Right lung (tissue), 10 donors: ENCODE results near the gene ZNF708. TPM values are rescaled to one million over a fixed set of nuclear protein-coding genes. Genes with fewer than 3 reads are reported as not detected.
"Not testable (repeated sequence)": the region's sequence is repeated elsewhere in the genome, so short reads cannot be mapped to it uniquely, and the experiment has no call there.

Experiments
- DNase-seq, 2 donors: peaks; one replicate each; pipeline ENCODE4 v3.0.0-alpha.2; 2013
- long read RNA-seq, 8 donors: transcript quantifications; one replicate each; lab custom pipeline, GENCODE V29; 2026
- polyA plus RNA-seq, 5 donors: library from polyadenylated mRNA; unstranded; fragments of 120-200 nt; gene quantifications; one replicate each; pipeline versions ENCODE4 v1.2.1 to v1.2.3, GENCODE V29; 2013; ENCODE audit warnings: inconsistent platforms in 1 of 5, low replicate concordance in 1 of 5; ENCODE audit not compliant: insufficient read length in 5 of 5, insufficient read depth in 1 of 5

Gene ZNF708
- 10 to 100 TPM; 13.6 to 28.8 (median 22.7) TPM for polyA plus RNA-seq
- long read RNA-seq, donor 1, full-length matches to known transcripts, result 8 of 20 reads
- long read RNA-seq, donor 1, partial matches to known transcripts, result 5 of 20 reads
- long read RNA-seq, donor 1, other reads (novel, unspliced or antisense), result 7 of 20 reads
- long read RNA-seq, donor 2, full-length matches to known transcripts, result 2 of 2 reads
- long read RNA-seq, donor 2, partial matches to known transcripts, result 0 of 2 reads
- long read RNA-seq, donor 2, other reads (novel, unspliced or antisense), result 0 of 2 reads
- long read RNA-seq, donor 3, full-length matches to known transcripts, result 2 of 115 reads
- long read RNA-seq, donor 3, partial matches to known transcripts, result 113 of 115 reads
- long read RNA-seq, donor 3, other reads (novel, unspliced or antisense), result 0 of 115 reads
- long read RNA-seq, donor 4, full-length matches to known transcripts, result 3 of 3 reads
- long read RNA-seq, donor 4, partial matches to known transcripts, result 0 of 3 reads
- long read RNA-seq, donor 4, other reads (novel, unspliced or antisense), result 0 of 3 reads
- long read RNA-seq, donor 5, full-length matches to known transcripts, result 9 of 53 reads
- long read RNA-seq, donor 5, partial matches to known transcripts, result 28 of 53 reads
- long read RNA-seq, donor 5, other reads (novel, unspliced or antisense), result 16 of 53 reads
- long read RNA-seq, donor 6, full-length matches to known transcripts, result 3 of 3 reads
- long read RNA-seq, donor 6, partial matches to known transcripts, result 0 of 3 reads
- long read RNA-seq, donor 6, other reads (novel, unspliced or antisense), result 0 of 3 reads
- long read RNA-seq, donor 7, full-length matches to known transcripts, result 4 of 12 reads
- long read RNA-seq, donor 7, partial matches to known transcripts, result 8 of 12 reads
- long read RNA-seq, donor 7, other reads (novel, unspliced or antisense), result 0 of 12 reads
- long read RNA-seq, donor 8, full-length matches to known transcripts, result 3 of 3 reads
- long read RNA-seq, donor 8, partial matches to known transcripts, result 0 of 3 reads
- long read RNA-seq, donor 8, other reads (novel, unspliced or antisense), result 0 of 3 reads

DNA sequence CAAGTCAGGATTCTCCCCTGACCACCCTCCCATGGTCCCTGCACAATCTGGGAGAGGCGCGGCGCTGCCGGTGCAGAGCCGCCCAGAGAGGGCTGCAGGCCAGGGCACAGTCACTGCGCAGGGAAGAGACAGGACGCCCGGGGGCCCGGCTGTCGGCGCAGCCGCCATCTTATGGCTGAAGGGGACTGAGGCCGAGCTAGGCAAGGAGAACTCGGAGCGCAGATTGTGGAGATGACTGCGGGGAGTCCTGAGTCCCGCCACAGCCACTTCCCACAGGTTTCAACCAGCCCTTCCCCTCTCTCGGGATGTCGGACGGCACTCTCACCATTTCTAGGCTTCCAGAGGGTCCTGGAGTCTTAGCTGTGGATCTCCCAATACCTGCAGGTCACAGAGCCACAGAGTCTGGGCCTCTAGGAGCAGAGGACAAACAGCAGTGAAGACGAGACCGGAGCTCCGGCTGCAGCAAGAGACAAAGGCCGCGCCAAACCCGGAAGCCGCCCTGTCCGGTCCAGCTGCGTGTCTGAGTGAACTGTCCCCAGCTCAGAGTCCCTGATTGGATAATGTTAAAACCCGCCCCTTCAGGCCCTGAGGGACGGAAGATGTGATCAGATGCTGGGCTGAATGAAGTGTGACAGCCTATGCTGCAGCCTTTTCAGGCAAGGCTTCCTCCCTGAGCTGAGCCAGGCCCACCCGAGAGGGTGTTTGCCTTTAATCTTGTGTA is at the start of gene ZNF708:
Gene ZNF708, minus strand, starts transcription at position 526 of the 721 bp plus-strand sequence. Its CDS starts 198 bp downstream, at position 328.
- DNase-seq, result peak; percentile 88 to 91

DNA sequence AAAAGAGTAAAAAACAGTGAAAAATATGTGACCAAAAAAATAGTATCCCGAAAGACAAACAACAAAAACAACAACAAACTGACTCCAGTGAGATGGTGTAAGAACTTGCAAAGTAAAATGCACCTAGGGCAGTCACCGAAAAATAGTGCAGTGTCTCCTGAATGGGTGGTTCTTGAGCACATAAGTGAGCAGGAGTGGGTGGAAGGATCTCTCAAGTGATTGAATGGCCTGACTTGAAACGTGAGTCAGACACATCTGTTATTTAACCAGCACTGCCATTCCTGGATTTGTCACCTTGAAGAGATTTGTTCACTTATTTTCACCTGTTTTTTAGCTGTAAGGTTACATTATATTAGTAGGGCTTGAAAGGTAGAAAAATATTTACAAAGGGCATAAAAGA is 33.1 kb upstream of the ZNF708 start:
- no peak for DNase-seq

DNA sequence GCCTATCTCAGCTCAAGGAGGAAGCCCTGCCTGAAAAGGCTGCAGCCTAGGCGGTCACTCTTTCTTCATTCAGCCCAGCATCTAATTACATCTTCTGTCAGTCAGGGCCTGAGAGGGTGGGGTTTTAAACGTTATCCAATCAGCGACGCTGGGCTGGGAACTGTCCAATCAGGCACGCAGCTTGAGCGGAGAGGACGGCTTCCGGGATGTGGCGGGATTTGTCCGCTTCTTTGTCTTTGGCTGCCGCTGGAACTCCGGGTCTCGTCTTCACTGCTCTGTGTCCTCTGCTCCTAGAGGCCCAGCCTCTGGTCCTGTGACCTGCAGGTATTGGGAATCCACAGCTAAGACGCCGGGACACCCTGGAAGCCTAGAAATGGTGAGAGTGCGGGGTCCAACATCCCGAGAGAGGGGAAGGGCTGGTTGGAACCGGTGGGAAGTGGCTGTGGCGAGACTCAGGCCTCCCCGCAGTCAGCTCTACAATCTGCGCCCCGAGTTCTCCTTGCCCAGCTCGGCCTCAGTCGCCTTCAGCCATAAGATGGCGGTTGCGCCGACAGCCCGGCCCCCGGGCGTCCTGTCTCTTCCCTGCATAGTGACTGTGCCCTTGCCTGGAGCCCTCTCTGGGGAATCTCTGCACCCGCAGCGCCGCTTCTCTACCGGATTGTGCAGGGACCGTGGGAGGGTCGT is 29.7 kb upstream of the ZNF708 start, which contains the start of gene ZNF738:
Gene ZNF738, plus strand, starts transcription at position 233 of the 684 bp plus-strand sequence. Its CDS starts 141 bp downstream, at position 374.
- DNase-seq, result peak; percentile 89 to 96

DNA sequence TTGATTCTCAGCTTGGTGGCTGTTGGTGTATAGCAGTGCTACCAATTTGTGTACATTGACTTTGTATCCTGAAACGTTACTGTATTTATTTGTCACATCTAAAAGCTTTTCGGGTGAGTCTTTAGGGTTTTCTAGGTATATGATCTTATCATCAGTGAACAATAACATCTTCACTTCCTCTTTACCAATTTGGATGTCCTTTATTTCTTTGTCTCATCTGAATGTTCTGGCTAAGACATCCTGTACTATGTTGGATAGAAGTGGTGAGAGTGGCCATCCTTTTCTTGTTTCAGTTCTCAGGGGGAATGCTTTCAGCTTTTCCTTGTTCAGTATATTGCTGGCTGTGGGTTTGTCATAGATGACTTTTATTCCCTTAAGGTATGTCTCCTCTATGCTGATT is 23.6 kb upstream of the ZNF708 start:
- DNase-seq, result no peak

DNA sequence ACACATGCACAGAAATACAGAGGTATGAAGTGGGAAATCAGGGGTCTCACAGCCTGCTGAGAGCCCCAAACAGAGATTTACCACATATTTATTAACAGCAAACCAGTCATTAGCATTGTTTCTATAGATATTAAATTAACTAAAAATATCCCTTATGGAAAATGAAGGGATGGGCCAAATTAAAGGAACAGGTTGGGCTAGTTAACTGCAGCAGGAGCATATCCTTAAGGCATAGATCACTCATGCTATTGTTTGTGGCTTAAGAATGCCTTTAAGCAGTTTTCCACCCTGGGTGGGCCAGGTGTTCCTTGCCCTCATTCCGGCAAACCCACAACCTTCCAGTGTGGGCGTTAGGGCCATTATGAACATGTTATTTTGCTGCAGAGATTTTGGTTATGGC is 15.6 kb upstream of the ZNF708 start:
- not testable (repeated sequence) for DNase-seq

DNA sequence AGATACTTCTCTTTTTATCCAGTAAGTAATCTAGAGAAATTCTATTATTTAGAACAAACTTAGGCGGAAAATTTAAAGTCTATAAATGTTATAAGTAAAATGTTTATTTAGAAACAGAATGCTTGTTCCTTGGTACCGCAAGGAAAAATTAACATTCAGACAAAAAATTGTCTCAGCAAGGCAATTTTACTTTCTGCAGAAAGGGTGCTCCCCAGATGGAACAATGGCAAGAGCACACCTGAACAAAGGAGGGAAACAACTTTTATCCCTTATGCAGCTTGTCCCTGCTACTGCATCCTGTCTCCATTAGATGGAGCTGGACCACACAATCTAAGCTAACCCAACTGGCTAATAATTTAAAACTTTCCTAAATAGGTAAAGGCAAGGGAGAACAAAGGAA is 6.5 kb upstream of the ZNF708 start:
- no peak for DNase-seq

DNA sequence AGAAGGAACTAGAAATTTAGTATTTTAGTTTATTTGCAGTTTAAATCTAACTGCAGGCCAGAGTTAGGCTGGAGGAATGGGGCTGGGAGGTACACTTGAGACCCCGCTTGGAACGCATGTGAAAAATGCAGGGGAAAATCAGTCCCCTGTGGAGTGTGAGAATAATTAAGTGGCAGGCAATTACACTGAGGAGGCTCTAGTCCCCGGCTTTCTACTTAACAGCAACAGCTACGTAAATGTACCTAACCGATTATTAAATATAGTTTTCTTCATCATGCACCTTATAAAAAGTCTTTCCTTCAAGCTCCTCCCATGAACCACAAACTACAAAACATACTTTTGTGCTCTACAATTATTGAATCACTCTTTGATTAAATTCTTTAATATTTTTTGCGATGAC is 804 bp downstream of the ZNF708 start:
- peak; percentile 1 to 7 for DNase-seq

DNA sequence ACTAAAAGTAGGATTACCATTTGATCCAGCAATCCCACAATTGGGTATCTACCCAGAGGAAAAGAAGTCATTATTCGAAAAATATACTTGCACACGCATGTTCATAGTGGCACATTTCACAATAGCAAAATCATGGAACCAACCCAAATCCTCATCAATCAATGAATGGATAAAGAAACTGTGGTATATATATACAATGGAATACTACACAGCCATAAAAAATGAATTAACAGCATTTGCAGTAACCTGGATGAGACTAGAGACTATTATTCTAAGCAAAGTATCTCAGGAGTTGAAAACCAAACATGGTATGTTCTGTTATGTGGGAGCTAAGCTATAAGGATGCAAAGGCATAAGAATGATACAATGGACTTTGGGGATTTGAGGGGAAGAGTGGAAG is 3.0 kb downstream of the ZNF708 start:
- DNase-seq, result no peak

DNA sequence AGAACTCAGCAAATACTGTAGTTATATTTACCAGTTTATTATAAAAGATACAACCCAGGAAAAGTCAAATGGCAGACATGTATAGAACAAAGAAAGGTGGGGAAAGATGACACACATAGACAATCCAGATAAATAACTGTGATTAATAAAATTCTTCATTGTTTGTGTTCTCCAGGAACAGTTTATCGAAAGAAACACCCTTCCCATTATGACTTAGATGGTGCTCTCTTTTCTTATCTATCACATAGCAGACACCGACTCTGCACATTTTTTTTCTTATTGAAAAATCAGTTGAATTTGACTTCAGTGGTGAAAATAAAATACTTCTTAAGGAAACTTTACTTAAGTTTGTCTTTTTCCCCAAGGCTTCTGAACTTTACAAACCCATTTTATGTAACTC is 6.2 kb downstream of the ZNF708 start:
- no peak for DNase-seq

DNA sequence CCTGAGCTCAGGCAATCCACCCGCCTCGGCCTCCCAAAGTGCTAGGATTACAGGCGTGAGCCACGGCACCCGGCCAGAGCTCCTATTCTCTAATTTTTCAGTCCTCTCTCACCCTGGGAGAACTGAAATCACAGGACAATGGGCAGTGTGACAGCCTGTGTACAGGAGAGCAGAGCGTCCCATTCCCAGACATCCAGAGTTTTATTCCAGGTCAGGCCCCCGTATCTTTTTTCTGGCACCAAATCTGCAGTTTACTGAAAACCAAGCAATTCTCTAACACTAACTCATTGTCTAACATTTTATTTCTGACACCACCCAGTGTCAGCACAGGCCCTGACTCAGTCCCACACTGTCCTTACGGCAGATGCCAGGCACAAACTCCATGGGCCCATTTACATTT is 6.7 kb downstream of the ZNF708 start:
- DNase-seq, result no peak

DNA sequence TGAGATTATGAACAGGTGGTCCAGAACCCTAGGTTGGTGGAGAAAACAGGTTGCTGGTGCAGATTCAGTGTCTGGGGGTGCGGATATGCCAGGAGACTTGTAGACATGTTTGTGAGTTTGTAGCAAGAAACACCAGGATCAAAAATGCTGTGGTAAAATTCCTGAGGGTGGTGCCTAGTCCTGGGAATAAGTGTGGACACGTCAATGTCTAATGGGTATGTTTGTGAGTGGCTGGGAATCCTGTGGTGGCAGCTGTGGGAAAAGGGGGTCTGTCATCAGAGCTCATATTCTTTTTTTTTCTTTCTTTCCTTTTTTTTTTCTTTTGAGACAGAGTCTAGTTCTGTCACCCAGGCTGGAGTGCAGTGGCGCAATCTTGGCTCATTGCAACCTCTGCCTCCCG is 7.2 kb downstream of the ZNF708 start:
- no peak for DNase-seq

DNA sequence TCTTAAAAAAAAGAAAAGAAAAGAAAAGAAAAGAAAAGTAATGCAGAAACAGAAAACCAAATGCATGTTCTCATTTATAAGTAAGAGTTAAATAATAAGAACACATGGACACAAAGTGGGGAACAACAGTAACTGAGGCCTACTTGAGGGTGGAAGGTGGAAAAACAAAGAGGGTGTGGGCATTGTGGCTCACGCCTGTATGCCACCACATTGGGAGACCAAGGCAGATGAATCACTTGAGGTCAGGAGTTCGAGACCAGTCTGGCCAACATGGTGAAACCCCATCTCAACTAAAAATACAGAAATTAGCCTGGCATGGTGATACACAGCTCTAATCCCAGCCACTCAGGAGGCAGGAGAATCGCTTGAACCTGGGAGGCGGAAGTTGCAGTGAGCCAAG is 8.1 kb downstream of the ZNF708 start:
- DNase-seq, result no peak

DNA sequence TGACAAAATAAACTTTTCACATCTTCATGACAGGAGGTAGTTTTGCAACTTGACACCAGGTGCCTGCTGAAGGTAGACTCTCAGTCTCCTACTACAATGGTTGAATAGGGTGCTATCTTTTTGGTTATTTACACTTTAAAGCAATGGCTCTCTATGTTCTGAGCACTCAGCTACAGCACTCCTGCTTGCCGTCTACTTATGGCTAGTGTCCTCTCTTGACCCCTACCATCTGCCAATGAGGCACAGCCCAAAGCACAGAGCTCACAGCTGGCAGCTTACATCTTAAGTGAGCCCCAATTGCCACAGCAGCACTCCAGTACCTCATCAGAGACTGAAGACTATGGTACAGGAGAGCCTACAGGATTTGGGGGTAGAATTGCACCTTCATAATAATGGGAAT is 11.4 kb downstream of the ZNF708 start:
- no peak for DNase-seq

DNA sequence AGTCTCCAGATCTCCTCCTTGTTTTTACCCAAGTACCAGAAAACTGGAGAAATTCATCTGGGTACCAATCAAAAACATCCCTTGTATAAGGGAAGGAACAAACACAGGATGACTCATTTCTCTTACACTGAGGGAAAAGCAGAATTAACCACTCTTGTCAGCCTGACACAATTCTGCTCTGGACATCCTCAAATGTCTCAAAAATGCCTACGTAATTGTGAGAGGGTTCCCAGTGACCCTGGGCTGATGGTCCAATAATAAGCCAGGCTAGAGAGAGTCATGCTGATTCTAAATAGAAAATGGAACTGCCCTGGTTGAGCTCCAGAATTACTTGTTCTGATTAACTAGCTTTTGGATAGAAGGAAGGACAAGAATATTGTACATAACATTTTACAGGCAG is 14.5 kb downstream of the ZNF708 start:
- DNase-seq, result no peak

DNA sequence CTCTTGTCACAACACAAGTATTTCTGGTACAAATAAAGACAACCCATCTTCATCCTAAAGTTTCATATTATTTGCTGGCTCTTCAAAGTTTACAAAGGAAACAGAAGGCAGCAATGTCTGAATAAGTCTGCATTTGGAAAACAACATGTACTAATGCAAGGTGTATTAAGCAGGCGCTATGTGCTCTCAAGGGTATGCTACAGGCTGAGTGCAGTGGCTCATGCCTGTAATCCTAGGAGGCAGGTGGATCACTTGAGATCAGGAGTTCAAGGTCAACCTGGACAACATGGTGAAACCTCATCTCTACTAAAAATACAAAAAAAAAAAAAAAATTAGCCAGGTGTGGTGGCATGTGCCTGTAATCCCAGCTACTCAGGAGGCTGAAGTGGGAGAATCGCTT is 16.4 kb downstream of the ZNF708 start:
- DNase-seq, result not testable (repeated sequence)

DNA sequence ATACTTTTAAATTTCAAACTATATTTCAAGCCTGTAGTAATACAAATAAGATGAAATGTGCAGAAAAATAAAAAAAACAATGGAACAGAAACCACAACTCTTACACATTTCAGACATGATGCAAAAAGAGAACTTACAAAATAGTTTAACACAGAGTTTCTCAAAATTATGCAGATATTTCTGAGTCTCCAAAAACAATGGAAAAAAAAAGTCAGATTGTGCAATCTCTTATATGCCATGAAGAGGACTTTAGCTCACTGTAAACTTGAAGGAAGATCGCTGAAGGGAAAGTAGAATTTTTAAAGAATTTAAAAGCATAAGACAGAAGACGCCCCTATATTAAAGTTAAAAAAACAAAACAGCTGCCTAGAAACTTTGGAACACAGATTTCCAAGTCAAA is 20.4 kb downstream of the ZNF708 start:
- no peak for DNase-seq

DNA sequence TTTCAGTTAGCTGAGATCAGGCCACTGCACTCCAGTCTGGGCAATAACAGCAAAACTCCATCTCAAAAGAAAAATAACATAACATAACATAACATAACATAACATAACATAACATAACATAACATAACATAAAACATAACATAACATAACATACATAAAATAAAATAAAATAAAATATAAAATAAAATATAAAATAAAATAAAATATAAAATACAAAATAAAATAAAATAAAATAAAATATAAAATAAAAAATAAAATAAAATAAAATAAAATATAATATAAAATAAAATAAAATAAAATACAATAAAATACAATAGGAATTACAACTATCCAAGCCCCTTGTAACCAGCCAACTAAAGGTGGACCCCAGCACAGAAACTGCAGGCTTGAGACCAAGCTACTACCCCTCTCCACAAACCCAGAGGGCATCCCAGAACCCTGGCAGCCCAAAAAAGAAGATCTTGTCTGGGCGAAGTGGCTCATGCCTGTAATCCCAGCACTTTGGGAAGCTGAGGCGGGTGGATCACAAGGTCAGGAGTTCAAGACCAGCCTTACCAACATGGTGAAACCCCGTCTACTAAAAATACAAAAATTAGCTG is 22.2 kb downstream of the ZNF708 start:
- DNase-seq, result not testable (repeated sequence)

DNA sequence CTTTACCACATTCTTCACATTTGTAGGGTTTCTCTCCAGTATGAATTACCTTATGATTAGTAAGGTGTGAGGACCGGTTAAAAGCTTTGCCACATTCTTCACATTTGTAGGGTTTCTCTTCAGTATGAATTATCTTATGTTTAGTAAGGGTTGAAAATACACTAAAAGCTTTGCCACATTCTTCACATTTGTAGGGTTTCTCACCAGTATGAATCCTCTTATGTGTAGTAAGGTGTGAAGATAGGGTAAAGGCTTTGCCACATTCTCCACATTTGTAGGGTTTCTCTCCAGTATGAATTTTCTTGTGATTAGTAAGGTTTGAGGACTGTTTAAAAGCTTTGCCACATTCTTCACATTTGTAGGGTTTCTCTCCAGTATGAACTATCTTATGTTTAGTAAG is 35.4 kb downstream of the ZNF708 start:
- DNase-seq, result not testable (repeated sequence)

DNA sequence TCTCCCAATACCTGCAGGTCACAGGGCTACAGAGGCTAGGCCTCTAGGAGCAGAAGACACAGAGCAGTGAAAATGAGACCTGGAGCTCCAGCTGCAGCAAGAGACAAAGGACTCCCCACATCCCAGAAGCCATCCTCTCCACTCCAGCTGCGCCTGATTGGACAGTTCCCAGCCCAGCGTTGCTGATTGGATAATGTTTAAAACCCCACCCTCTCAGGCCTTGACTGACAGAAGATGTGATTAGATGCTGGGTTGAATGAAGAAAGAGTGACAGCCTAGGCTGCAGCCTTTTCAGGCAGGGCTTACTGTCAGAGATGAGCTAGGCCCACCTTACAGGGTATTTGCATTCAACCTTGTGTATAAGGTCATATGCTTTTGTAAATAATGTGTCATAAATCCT is 59.4 kb downstream of the ZNF708 start:
- no peak for DNase-seq

DNA sequence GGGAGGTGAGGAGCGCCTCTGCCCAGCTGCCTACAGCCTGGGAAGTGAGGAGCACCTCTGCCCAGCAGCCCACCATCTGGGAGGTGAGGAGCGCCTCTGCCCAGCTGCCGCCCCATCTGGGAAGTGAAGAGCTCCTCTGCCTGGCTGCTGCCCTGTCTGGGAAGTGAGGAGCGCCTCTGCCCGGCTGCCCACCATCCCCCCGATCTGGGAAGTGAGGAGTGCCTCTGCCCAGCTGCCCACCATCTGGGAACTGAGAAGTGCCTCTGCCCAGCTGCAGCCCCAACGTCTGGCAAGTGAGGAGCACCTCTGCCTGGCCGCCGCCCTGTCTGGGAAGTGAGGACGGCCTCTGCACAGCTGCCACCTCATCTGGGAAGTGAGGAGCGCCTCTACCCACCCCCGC is 64.3 kb downstream of the ZNF708 start:
- no peak for DNase-seq

DNA sequence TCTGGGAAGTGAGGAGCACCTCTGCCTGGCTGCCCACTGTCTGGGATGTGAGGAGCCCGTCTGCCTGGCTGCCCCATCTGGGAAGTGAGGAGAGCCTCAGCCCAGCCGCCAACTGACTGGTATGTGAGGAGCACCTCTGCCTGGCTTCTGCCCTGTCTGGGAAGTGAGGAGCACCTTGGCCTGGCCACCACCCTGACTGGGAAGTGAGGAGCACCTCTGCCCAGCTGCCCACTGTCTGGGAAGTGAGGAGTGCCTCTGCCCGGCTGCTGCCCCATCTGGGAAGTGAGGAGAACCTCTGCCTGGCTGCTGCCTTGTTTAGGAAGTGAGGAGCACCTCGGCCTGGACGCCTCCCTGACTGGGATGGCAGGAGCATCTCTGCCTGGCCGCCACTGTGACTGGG is 64.8 kb downstream of the ZNF708 start:
- no peak for DNase-seq
